GM23338 (cell line): ENCODE data around the gene POLR1A. TPM values are rescaled to one million over a fixed set of nuclear protein-coding genes. Genes with fewer than 3 reads are reported as not detected.

Experiments
- ATAC-seq: fragments of 200-7000 bp; cut with Tn5 transposase; 3 replicates; pipeline ENCODE4 v1.9.1; 2020
- DNase-seq: peaks from one replicate; pipeline ENCODE4 v3.0.0-alpha.2; 2015; ENCODE audit warnings: low spot score
- H2AFZ ChIP-seq: fragments of 200-600 bp; sonication (generic); 2 replicates; pipeline ENCODE4 v1.8.0; 2016; ENCODE audit warnings: antibody characterized with exemption, mild to moderate bottlenecking, moderate library complexity
- H3F3A ChIP-seq: fragments of 200-600 bp; sonication (generic); replicated peaks from 2 replicates; pipeline ENCODE4 v1.8.0; 2017; ENCODE audit warnings: antibody characterized with exemption, mixed run types, low read depth
- H3K27ac ChIP-seq: fragments of 200-600 bp; sonication (generic); 2 replicates; pipeline ENCODE4 v1.6.1; 2016; ENCODE audit warnings: low read depth
- H3K27me3 ChIP-seq: fragments of 200-600 bp; sonication (generic); 2 replicates; pipeline ENCODE4 v1.8.0; 2016; ENCODE audit warnings: mild to moderate bottlenecking, mixed run types, moderate library complexity; ENCODE audit not compliant: insufficient read depth
- H3K36me3 ChIP-seq: fragments of 200-600 bp; sonication (generic); 2 replicates; pipeline ENCODE4 v1.8.0; 2016; ENCODE audit warnings: mild to moderate bottlenecking; ENCODE audit not compliant: insufficient read depth
- H3K4me1 ChIP-seq: fragments of 200-600 bp; sonication (generic); 2 replicates; pipeline ENCODE4 v1.8.0; 2016; ENCODE audit warnings: mild to moderate bottlenecking, moderate library complexity; ENCODE audit not compliant: insufficient read depth
- H3K4me2 ChIP-seq: fragments of 200-600 bp; sonication (generic); 2 replicates; pipeline ENCODE4 v1.7.1; 2017; ENCODE audit warnings: mixed run types
- H3K4me3 ChIP-seq: fragments of 200-600 bp; sonication (generic); 2 replicates; pipeline ENCODE4 v1.6.1; 2016; ENCODE audit warnings: mixed run types
- H3K79me2 ChIP-seq: fragments of 200-600 bp; sonication (generic); replicated peaks from 2 replicates; pipeline ENCODE4 v1.8.0; 2017; ENCODE audit warnings: mild to moderate bottlenecking; ENCODE audit not compliant: insufficient read depth
- H3K9me2 ChIP-seq: fragments of 200-600 bp; sonication (generic); 2 replicates; pipeline ENCODE4 v1.8.0; 2017; ENCODE audit not compliant: insufficient read depth
- H4K20me1 ChIP-seq: fragments of 200-600 bp; sonication (generic); replicated peaks from 2 replicates; pipeline ENCODE4 v1.8.0; 2017; ENCODE audit warnings: mild to moderate bottlenecking; ENCODE audit not compliant: insufficient read depth
- H3K27ac Mint-ChIP-seq: 2 replicates; pipeline ENCODE4 v1.8.0; 2020; ENCODE audit warnings: inconsistent platforms, mild to moderate bottlenecking, moderate library complexity, mixed read lengths
- H3K27me3 Mint-ChIP-seq: 3 replicates; pipeline ENCODE4 v1.8.0; 2022; ENCODE audit warnings: low read depth, mild to moderate bottlenecking, moderate library complexity, mixed read lengths, inconsistent platforms; ENCODE audit not compliant: insufficient read depth, poor library complexity
- H3K36me3 Mint-ChIP-seq: 3 replicates; pipeline ENCODE4 v1.8.0; 2021; ENCODE audit warnings: low read depth, mild to moderate bottlenecking, inconsistent platforms, moderate library complexity, mixed read lengths
- H3K4me1 Mint-ChIP-seq: 3 replicates; pipeline ENCODE4 v1.8.0; 2020; ENCODE audit warnings: mild to moderate bottlenecking, inconsistent platforms, mixed read lengths
- H3K4me3 Mint-ChIP-seq: 3 replicates; pipeline ENCODE4 v1.8.0; 2021; ENCODE audit warnings: moderate library complexity, mild to moderate bottlenecking, inconsistent platforms, mixed read lengths
- H3K9me3 Mint-ChIP-seq: 3 replicates; pipeline ENCODE4 v1.8.0; 2020; ENCODE audit warnings: moderate library complexity, mild to moderate bottlenecking, inconsistent platforms, mixed read lengths
- CTCF ChIP-seq, 2 experiments: fragments of 200-600 bp in 1 of 2; sonication (generic) in 1 of 2; conservative IDR thresholded peaks; 2 replicates each; pipeline versions ENCODE4 v1.5.1 to v1.6.1; 2016 to 2017; ENCODE audit warnings: antibody characterized with exemption in 2 of 2, low read depth in 2 of 2, mild to moderate bottlenecking in 2 of 2, moderate library complexity in 1 of 2
- ETS1 ChIP-seq: IDR thresholded peaks from 2 replicates; pipeline ENCODE4 v1.6.1; 2016; ENCODE audit warnings: antibody characterized with exemption
- EZH2 ChIP-seq: fragments of 200-600 bp; sonication (generic); IDR thresholded peaks from one replicate; pipeline ENCODE4 v1.8.0; 2017; ENCODE audit warnings: antibody characterized with exemption, mild to moderate bottlenecking, low read depth; ENCODE audit not compliant: unreplicated experiment
- EZH2phosphoT487 ChIP-seq: fragments of 200-600 bp; sonication (generic); IDR thresholded peaks from one replicate; pipeline ENCODE4 v1.8.1; 2018; ENCODE audit warnings: antibody characterized with exemption; ENCODE audit not compliant: unreplicated experiment
- POLR2AphosphoS5 ChIP-seq: IDR thresholded peaks from 2 replicates; pipeline ENCODE4 v1.6.1; 2016; ENCODE audit warnings: antibody characterized with exemption, low read depth
- STAT1 ChIP-seq: IDR thresholded peaks from one replicate; pipeline ENCODE4 v1.6.1; 2016; ENCODE audit warnings: antibody characterized with exemption; ENCODE audit not compliant: unreplicated experiment
- ZNF114 ChIP-seq: fragments of 250-450 bp; sonication (Bioruptor Pico); IDR thresholded peaks from 2 replicates; pipeline ENCODE4 v1.5.0; 2020; ENCODE audit warnings: mild to moderate bottlenecking, moderate library complexity
- ZNF331 ChIP-seq: fragments of 250-450 bp; sonication (Bioruptor Pico); IDR thresholded peaks from 2 replicates; pipeline ENCODE4 v1.5.0; 2020; ENCODE audit warnings: low read depth, mild to moderate bottlenecking, moderate library complexity
- polyA plus RNA-seq: library from polyadenylated mRNA; unstranded; fragments of >200 nt; fragmentation: Nextera tagmentation; extraction: Ambion mirVana; gene quantifications from 2 replicates; pipeline ENCODE4 v1.2.1, GENCODE V29; 2016
- total RNA-seq: library from RNA; depleted of rRNA; stranded (reverse); fragments of >200 nt; shearing (Covaris generic); gene quantifications from 2 replicates; pipeline ENCODE4 v1.2.3, GENCODE V29; 2014

Gene POLR1A
- total and polyA plus RNA-seq, 2 experiments from 2014 or later, result 13.8 to 43.2 TPM

GRCh38 chr2:86027922-86028765 is 77.5 kb downstream of the POLR1A start:
- DNase-seq (no peak), ATAC-seq (no peak)
- Histone ChIP-seq H3K27ac (no peak overlapping the region), H3K4me1 (no peaks in the 10 kb centered on the region), H4K20me1 (no peaks in the 10 kb centered on the region; the same call in 1 of the 2 replicates), H2AFZ (no peak overlapping the region), H3K4me3 (no peak overlapping the region), H3F3A (no peaks in the 10 kb centered on the region), H3K4me2 (no peak overlapping the region), H3K9me2 (no peaks in the 10 kb centered on the region), H3K79me2 (no peaks in the 10 kb centered on the region), H3K36me3 (peaks cover 15% of the 10 kb centered on the region), H3K27me3 (no peaks in the 10 kb centered on the region)
- TF ChIP-seq EZH2, result no peak
- TF ChIP-seq POLR2AphosphoS5, result no peak
- TF ChIP-seq STAT1, result no peak
- no peak for TF ChIP-seq ETS1
- TF ChIP-seq EZH2phosphoT487, result no peak
- no peak for TF ChIP-seq ZNF114 (CRISPR knock-in tag)
- peaks cover 87% of the 10 kb centered on the region for H3K36me3 Mint-ChIP-seq
- H3K4me3 Mint-ChIP-seq, result no peak overlapping the region
- no peaks in the 10 kb centered on the region for H3K9me3 Mint-ChIP-seq
- no peak overlapping the region for H3K27ac Mint-ChIP-seq
- H3K4me1 Mint-ChIP-seq, result no peaks in the 10 kb centered on the region
- peaks cover 4% of the 10 kb centered on the region for H3K27me3 Mint-ChIP-seq

- TF ChIP-seq ZNF114 (CRISPR knock-in tag) (no peak), POLR2AphosphoS5 (no peak), ZNF331 (CRISPR knock-in tag) (no peak), ETS1 (no peak), CTCF (conservative IDR thresholded peaks at IDR 0.05; ENCODE audit: low read depth in 2 of 2) (no peak)
- Mint-ChIP-seq H3K4me1 (no peaks in the 10 kb centered on the region), H3K27me3 (peaks cover 7% of the 10 kb centered on the region), H3K36me3 (peaks cover 79% of the 10 kb centered on the region), H3K9me3 (no peaks in the 10 kb centered on the region), H3K27ac (no peak overlapping the region), H3K4me3 (no peak overlapping the region)
- H3K4me1 ChIP-seq, result no peaks in the 10 kb centered on the region
- H2AFZ ChIP-seq, result no peak overlapping the region
- H3K4me2 ChIP-seq, result no peak overlapping the region
- ATAC-seq, result no peak
- H3K79me2 ChIP-seq, result no peaks in the 10 kb centered on the region
- no peak overlapping the region for H3K4me3 ChIP-seq
- H3K9me2 ChIP-seq, result no peaks in the 10 kb centered on the region
- H3F3A ChIP-seq, result no peaks in the 10 kb centered on the region
- H3K27ac ChIP-seq, result no peak overlapping the region
- peaks cover 14% of the 10 kb centered on the region for H3K36me3 ChIP-seq
- no peaks in the 10 kb centered on the region for H3K27me3 ChIP-seq
- no peak for DNase-seq
- H4K20me1 ChIP-seq, result no peaks in the 10 kb centered on the region; the same call in 1 of the 2 replicates
These were observed 78.3 kb downstream of the POLR1A start for GRCh38 chr2:86027196-86027921.
